GM23338 (cell line): ENCODE results near the gene TPRG1. TPM values are rescaled to one million over a fixed set of nuclear protein-coding genes. Genes with fewer than 3 reads are reported as not detected.
A peak's percentile ranks its signal among the peaks of the same experiment; 100 is the strongest.

ENCODE experiments used
- ATAC-seq: fragments of 200-7000 bp; cut with Tn5 transposase; 3 replicates; pipeline ENCODE4 v1.9.1; 2020
- DNase-seq: peaks from one replicate; pipeline ENCODE4 v3.0.0-alpha.2; 2015; ENCODE audit warnings: low spot score
- H2AFZ ChIP-seq: fragments of 200-600 bp; sonication (generic); 2 replicates; pipeline ENCODE4 v1.8.0; 2016; ENCODE audit warnings: antibody characterized with exemption, mild to moderate bottlenecking, moderate library complexity
- H3F3A ChIP-seq: fragments of 200-600 bp; sonication (generic); replicated peaks from 2 replicates; pipeline ENCODE4 v1.8.0; 2017; ENCODE audit warnings: antibody characterized with exemption, mixed run types, low read depth
- H3K27ac ChIP-seq: fragments of 200-600 bp; sonication (generic); 2 replicates; pipeline ENCODE4 v1.6.1; 2016; ENCODE audit warnings: low read depth
- H3K27me3 ChIP-seq: fragments of 200-600 bp; sonication (generic); 2 replicates; pipeline ENCODE4 v1.8.0; 2016; ENCODE audit warnings: mild to moderate bottlenecking, mixed run types, moderate library complexity; ENCODE audit not compliant: insufficient read depth
- H3K36me3 ChIP-seq: fragments of 200-600 bp; sonication (generic); 2 replicates; pipeline ENCODE4 v1.8.0; 2016; ENCODE audit warnings: mild to moderate bottlenecking; ENCODE audit not compliant: insufficient read depth
- H3K4me1 ChIP-seq: fragments of 200-600 bp; sonication (generic); 2 replicates; pipeline ENCODE4 v1.8.0; 2016; ENCODE audit warnings: mild to moderate bottlenecking, moderate library complexity; ENCODE audit not compliant: insufficient read depth
- H3K4me2 ChIP-seq: fragments of 200-600 bp; sonication (generic); 2 replicates; pipeline ENCODE4 v1.7.1; 2017; ENCODE audit warnings: mixed run types
- H3K4me3 ChIP-seq: fragments of 200-600 bp; sonication (generic); 2 replicates; pipeline ENCODE4 v1.6.1; 2016; ENCODE audit warnings: mixed run types
- H3K79me2 ChIP-seq: fragments of 200-600 bp; sonication (generic); replicated peaks from 2 replicates; pipeline ENCODE4 v1.8.0; 2017; ENCODE audit warnings: mild to moderate bottlenecking; ENCODE audit not compliant: insufficient read depth
- H3K9me2 ChIP-seq: fragments of 200-600 bp; sonication (generic); 2 replicates; pipeline ENCODE4 v1.8.0; 2017; ENCODE audit not compliant: insufficient read depth
- H4K20me1 ChIP-seq: fragments of 200-600 bp; sonication (generic); replicated peaks from 2 replicates; pipeline ENCODE4 v1.8.0; 2017; ENCODE audit warnings: mild to moderate bottlenecking; ENCODE audit not compliant: insufficient read depth
- H3K27ac Mint-ChIP-seq: 2 replicates; pipeline ENCODE4 v1.8.0; 2020; ENCODE audit warnings: inconsistent platforms, mild to moderate bottlenecking, moderate library complexity, mixed read lengths
- H3K27me3 Mint-ChIP-seq: 3 replicates; pipeline ENCODE4 v1.8.0; 2022; ENCODE audit warnings: low read depth, mild to moderate bottlenecking, moderate library complexity, mixed read lengths, inconsistent platforms; ENCODE audit not compliant: insufficient read depth, poor library complexity
- H3K36me3 Mint-ChIP-seq: 3 replicates; pipeline ENCODE4 v1.8.0; 2021; ENCODE audit warnings: low read depth, mild to moderate bottlenecking, inconsistent platforms, moderate library complexity, mixed read lengths
- H3K4me1 Mint-ChIP-seq: 3 replicates; pipeline ENCODE4 v1.8.0; 2020; ENCODE audit warnings: mild to moderate bottlenecking, inconsistent platforms, mixed read lengths
- H3K4me3 Mint-ChIP-seq: 3 replicates; pipeline ENCODE4 v1.8.0; 2021; ENCODE audit warnings: moderate library complexity, mild to moderate bottlenecking, inconsistent platforms, mixed read lengths
- H3K9me3 Mint-ChIP-seq: 3 replicates; pipeline ENCODE4 v1.8.0; 2020; ENCODE audit warnings: moderate library complexity, mild to moderate bottlenecking, inconsistent platforms, mixed read lengths
- CREB1 ChIP-seq: fragments of 250-450 bp; sonication (Bioruptor Pico); IDR thresholded peaks from 2 replicates; pipeline ENCODE4 v1.5.0; 2020; ENCODE audit warnings: low read depth, mild to moderate bottlenecking, moderate library complexity
- CTCF ChIP-seq, 2 experiments: fragments of 200-600 bp in 1 of 2; sonication (generic) in 1 of 2; conservative IDR thresholded peaks; 2 replicates each; pipeline versions ENCODE4 v1.5.1 to v1.6.1; 2016 to 2017; ENCODE audit warnings: antibody characterized with exemption in 2 of 2, low read depth in 2 of 2, mild to moderate bottlenecking in 2 of 2, moderate library complexity in 1 of 2
- EZH2 ChIP-seq: fragments of 200-600 bp; sonication (generic); IDR thresholded peaks from one replicate; pipeline ENCODE4 v1.8.0; 2017; ENCODE audit warnings: antibody characterized with exemption, mild to moderate bottlenecking, low read depth; ENCODE audit not compliant: unreplicated experiment
- EZH2phosphoT487 ChIP-seq: fragments of 200-600 bp; sonication (generic); IDR thresholded peaks from one replicate; pipeline ENCODE4 v1.8.1; 2018; ENCODE audit warnings: antibody characterized with exemption; ENCODE audit not compliant: unreplicated experiment
- JUNB ChIP-seq: IDR thresholded peaks from one replicate; pipeline ENCODE4 v1.6.1; 2016; ENCODE audit warnings: antibody characterized with exemption; ENCODE audit not compliant: unreplicated experiment
- POLR2AphosphoS5 ChIP-seq: IDR thresholded peaks from 2 replicates; pipeline ENCODE4 v1.6.1; 2016; ENCODE audit warnings: antibody characterized with exemption, low read depth
- STAT1 ChIP-seq: IDR thresholded peaks from one replicate; pipeline ENCODE4 v1.6.1; 2016; ENCODE audit warnings: antibody characterized with exemption; ENCODE audit not compliant: unreplicated experiment
- ZNF114 ChIP-seq: fragments of 250-450 bp; sonication (Bioruptor Pico); IDR thresholded peaks from 2 replicates; pipeline ENCODE4 v1.5.0; 2020; ENCODE audit warnings: mild to moderate bottlenecking, moderate library complexity
- polyA plus RNA-seq: library from polyadenylated mRNA; unstranded; fragments of >200 nt; fragmentation: Nextera tagmentation; extraction: Ambion mirVana; gene quantifications from 2 replicates; pipeline ENCODE4 v1.2.1, GENCODE V29; 2016
- total RNA-seq: library from RNA; depleted of rRNA; stranded (reverse); fragments of >200 nt; shearing (Covaris generic); gene quantifications from 2 replicates; pipeline ENCODE4 v1.2.3, GENCODE V29; 2014
- TF ChIP-seq, protein P1 (sequence below): IDR thresholded peaks from 2 replicates; pipeline ENCODE4 v1.6.1; 2016; ENCODE audit warnings: antibody characterized with exemption

TPRG1 gene
- total and polyA plus RNA-seq, 2 experiments from 2014 or later = 0.74 to 1.7 TPM

DNA sequence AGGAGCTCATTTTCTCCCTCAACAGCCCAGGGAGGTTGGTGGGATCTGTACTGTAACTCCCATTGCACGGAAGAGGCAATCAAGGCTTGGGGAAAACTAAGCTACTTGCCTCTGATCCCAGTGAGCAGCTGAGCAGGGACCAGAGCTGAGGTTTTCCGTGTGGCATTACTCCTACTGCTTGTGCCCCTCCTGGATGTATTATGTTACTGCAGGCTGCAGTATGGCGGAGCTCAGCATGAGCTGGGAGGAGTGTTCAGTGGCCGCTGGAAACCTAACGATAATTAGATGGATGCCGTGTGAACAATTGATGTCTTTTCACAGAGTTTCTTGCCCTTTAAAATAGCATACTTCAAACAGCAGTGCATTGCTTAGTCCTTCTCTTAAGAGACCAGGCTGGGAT is 2.0 kb upstream of the TPRG1 start:
- peak; percentile 65 for DNase-seq
- ATAC-seq = peak; percentile 92

DNA sequence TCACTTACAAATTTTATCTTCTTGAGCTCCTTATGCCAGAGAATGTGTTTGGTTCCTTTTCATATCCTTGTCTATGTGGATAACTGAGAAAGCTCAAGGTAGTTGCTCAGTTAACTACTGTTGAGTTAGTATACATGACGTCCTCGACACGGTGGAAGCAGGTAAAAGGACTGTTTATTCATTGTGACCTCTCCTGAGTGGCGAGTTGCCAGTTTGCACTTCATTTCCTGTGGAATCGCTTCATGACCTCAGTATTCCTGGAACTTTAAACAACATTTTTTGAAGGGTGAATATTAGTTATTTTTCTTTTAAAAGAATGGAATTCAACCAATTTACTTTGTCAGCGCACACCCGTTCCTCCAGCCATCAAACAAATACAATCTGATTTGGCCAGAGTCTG is 1.2 kb upstream of the TPRG1 start:
- Mint-ChIP-seq H3K27ac (no peak overlapping the region), H3K36me3 (no peaks in the 10 kb centered on the region), H3K4me3 (no peak overlapping the region), H3K4me1 (peaks cover 16% of the 10 kb centered on the region), H3K27me3 (no peaks in the 10 kb centered on the region), H3K9me3 (no peaks in the 10 kb centered on the region)
- Histone ChIP-seq H3K4me1 (no peaks in the 10 kb centered on the region), H4K20me1 (no peaks in the 10 kb centered on the region), H2AFZ (no peak overlapping the region), H3K4me3 (no peak overlapping the region), H3K27me3 (no peaks in the 10 kb centered on the region), H3K4me2 (no peak overlapping the region), H3F3A (no peaks in the 10 kb centered on the region), H3K27ac (no peak overlapping the region), H3K9me2 (no peaks in the 10 kb centered on the region), H3K79me2 (no peaks in the 10 kb centered on the region), H3K36me3 (no peaks in the 10 kb centered on the region)
- ATAC-seq (no peak), DNase-seq (no peak)
- TF ChIP-seq, protein P1, sequence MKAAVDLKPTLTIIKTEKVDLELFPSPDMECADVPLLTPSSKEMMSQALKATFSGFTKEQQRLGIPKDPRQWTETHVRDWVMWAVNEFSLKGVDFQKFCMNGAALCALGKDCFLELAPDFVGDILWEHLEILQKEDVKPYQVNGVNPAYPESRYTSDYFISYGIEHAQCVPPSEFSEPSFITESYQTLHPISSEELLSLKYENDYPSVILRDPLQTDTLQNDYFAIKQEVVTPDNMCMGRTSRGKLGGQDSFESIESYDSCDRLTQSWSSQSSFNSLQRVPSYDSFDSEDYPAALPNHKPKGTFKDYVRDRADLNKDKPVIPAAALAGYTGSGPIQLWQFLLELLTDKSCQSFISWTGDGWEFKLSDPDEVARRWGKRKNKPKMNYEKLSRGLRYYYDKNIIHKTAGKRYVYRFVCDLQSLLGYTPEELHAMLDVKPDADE = no peak
- no peak for TF ChIP-seq CREB1 (CRISPR knock-in tag)
- no peak for TF ChIP-seq EZH2phosphoT487
- no peak for TF ChIP-seq ZNF114
- no peak for TF ChIP-seq EZH2
- no peak for TF ChIP-seq POLR2AphosphoS5
- TF ChIP-seq CTCF (conservative IDR thresholded peaks at IDR 0.05; ENCODE audit: low read depth in 2 of 2) = no peak
- TF ChIP-seq STAT1 = no peak
- TF ChIP-seq JUNB = no peak

More for the DNA sequence above, 2.0 kb upstream of the TPRG1 start:
- H4K20me1 ChIP-seq = no peaks in the 10 kb centered on the region
- no peaks in the 10 kb centered on the region for H3K27me3 Mint-ChIP-seq
- no peaks in the 10 kb centered on the region for H3K79me2 ChIP-seq
- H3K36me3 Mint-ChIP-seq = no peaks in the 10 kb centered on the region
- TF ChIP-seq EZH2phosphoT487 (no peak), CTCF (conservative IDR thresholded peaks at IDR 0.05; ENCODE audit: low read depth in 2 of 2) (peak; percentile 46 to 50)
- no peaks in the 10 kb centered on the region for H3K4me1 ChIP-seq
- H3F3A ChIP-seq = no peaks in the 10 kb centered on the region
- H3K4me1 Mint-ChIP-seq = peaks cover 18% of the 10 kb centered on the region
- no peaks in the 10 kb centered on the region for H3K9me2 ChIP-seq
- H3K27ac Mint-ChIP-seq = no peak overlapping the region
- no peaks in the 10 kb centered on the region for H3K36me3 ChIP-seq
- H3K27me3 ChIP-seq = no peaks in the 10 kb centered on the region
- H2AFZ ChIP-seq = no peak overlapping the region
- no peak overlapping the region for H3K4me3 ChIP-seq
- H3K4me2 ChIP-seq = no peak overlapping the region
- no peaks in the 10 kb centered on the region for H3K9me3 Mint-ChIP-seq
- no peak overlapping the region for H3K4me3 Mint-ChIP-seq
- no peak overlapping the region for H3K27ac ChIP-seq
